HG03469 (cell line): ENCODE measurements around the gene SIGLEC10.

Experiments
- ATAC-seq: cut with Tn5 transposase; IDR thresholded peaks from one replicate; pipeline ENCODE4 v1.9.1; 2021; ENCODE audit warnings: mild to moderate bottlenecking, moderate library complexity, moderate number of reproducible peaks; ENCODE audit not compliant: unreplicated experiment

Gene SIGLEC10

DNA sequence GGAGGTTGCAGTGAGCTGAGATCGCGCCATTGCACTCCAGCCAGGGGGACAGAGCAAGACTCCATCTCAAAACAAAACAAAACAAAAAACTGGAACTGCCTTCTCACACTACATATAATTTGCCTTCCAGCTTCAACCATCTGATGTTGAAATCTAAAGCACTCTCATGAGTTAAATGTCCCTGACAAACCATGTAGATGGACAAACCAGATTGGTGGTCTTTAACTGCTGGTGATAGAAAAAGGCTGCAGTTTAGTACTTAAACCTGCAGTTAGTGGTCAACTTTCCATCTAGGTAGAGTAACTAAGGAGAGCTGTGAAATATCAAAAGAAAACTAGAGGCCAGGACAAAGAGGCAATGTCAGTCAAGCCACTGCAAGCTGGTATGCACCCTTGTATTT lies 21.3 kb downstream of the SIGLEC10 start:
- no peak for ATAC-seq

DNA sequence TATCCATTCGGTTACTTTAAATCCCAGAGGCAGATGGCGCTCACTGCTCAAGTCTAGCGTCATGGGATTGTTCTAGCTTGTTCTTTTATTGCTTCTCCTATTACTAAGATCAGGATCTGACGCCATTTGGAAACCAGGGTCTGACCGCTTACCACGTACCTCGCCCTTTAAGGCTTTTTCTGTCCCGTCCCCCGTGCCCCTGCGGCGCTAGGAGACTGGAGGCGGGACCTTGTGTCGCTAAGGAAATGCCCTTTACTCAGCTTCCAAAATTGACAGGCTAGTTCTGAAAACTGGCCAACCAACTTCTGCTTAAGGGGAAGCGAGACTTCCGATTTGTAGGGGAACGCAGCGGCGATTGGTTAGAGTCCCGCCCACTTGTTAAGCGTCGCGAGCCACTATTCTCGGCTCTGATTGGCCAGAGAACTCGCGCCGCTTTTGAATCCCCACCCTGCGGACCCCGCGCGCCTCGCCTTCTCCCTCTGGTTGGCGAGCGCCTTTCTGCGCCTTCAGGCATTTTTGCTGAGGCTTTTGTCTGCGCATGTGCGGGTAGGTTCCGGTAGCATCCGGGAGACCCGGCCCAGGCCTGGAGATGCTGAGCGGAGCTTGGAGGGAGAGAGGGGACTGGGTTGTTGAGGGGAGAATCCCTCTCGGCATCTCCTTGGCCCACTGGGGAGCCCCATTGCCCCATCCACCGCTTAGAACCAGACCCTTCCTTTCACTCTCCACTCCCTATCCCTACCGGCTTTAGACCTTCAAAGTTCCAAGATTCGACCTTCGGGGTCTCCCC lies 23.2 kb downstream of the SIGLEC10 start:
- ATAC-seq = peak; percentile 62

DNA sequence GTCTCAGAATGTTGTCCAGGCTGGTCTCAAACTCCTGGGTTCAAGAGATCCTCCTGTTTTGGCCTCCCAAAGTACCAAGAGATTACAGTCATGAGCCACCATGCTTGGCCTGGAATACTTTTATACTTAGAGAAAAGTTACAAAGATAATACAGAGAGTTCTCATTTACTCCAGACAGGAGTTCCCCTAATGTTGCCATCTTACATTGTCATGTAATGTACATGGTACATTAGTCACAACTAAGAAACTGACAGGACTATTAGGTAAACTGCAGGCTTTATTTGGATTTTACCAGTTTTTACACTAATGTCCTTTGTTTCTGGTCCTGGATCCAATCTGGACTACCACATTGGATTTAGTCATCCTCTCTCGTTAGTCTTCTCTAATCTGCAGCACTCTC lies 24.7 kb downstream of the SIGLEC10 start:
- no peak for ATAC-seq

DNA sequence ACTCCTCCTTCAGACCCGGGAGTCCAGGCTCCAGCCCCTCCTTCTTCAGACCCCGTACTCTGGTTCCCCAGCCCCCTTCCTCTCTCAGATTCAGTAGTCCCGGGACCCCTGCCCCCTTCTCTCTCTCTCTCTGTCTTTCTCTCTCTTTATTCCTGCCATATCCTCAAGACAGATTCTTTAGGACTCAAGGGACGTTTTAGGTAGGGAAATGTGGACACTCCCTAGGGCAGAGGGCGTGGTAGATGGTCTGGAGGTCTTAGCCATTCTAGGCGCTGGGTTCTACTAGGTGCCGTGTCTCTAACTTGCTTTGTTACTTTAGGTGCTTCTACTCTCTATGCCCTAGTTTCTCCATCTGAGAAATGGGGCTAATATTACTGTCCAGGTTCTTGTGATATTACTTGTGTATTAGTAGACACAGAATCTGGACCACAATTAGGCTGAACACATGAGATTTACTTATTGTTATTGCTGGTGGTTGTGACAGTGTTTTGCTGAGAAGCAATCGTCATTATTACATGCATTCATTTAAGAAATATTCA lies 26.3 kb downstream of the SIGLEC10 start:
- no peak for ATAC-seq

DNA sequence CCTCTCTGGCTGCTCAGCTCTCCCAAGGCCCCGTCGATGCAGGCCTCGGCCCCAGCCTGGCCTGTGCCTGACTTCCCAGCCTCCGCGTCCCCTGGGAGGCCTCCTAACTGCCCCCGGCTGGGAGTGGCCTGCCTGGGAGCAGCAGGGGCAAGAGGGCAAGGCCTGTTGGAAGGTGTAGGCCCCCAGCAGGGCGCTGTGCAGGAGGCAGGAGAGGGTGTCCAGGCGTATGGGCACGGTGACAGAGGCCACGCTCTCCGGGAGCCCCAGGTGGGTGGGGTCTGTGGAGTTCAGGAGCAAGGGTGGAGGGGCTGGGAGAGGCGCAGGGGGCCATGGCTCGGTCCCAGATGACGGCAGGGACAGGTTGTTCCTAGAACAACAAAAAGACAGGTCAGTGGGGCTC lies 28.3 kb downstream of the SIGLEC10 start:
- no peak for ATAC-seq

DNA sequence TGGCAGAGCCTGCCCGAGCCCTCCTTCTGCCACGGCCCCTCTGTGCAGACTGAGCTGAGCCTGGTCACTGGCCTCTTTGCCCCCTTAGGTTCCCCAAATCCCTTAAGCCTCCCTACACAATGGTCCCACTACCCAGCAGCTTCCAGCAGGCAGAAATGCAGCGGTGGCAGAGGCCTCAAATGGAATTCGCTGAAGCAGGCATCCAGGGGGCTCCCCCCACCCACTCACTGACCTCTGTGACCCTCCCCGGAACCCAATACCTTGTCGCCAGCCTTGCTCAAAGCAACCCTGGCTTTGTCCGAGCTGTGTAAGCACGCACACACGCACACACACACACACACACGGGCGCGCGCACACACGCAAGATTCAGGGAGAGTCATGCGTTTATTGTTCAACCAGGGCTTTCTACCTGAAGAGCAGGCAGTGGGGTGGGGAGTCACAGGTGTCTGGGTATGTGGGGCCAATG lies 29.5 kb downstream of the SIGLEC10 start, which contains the start of gene LIM2:
Gene LIM2 (minus strand): TSS at position 51 of the 466 bp plus-strand sequence. CDS start 531 bp downstream, outside the sequence.
- ATAC-seq = no peak

DNA sequence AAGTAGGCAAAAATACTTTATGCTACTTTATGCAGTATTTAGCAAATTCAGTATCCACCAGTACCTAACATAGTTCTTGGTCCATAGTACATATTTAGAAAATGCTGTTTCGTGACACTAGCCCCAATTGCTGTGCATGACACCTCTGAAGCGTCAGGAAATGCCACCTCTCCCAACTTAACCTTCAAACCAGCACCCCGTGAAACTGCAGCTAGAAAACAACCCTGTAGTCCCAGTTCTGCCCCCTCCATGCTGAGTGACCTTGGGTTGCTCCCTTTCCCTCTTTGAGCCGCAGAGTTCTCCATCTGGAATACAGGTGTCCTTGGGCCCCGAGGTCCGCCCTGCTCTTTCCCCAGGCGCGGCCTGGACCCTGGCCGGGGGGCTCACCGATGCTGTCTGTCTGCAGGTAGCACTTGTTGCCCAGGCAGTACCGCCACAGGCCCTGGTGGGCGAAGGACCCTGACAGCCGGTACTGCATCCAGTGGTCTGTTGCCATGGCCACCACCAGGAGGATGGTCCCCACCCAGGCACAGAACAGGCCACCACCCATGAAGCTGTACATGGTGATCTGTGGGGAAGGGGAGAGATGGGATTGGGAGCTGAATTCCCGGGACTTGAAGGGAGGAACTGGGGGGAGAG lies 30.4 kb downstream of the SIGLEC10 start:
- ATAC-seq = no peak

DNA sequence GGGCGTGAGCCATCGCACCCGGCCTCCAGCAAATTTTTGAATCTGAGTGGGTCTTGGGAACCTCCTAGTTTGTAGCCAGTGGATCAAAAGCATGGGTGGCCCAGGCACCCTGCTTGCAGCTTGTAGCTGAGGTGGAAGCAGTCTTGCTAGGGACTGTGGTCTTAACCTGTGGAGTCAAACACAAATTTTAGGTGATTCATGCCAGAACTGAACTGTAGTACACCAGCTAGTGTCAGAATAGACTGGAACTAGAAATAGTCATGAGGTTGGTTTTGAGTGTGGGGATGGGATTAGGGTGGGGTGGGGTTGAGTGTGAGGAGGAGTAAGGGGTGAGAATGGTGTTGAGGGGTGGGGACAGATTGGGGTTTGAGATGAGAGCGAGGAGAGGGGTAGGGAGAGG lies 35.4 kb downstream of the SIGLEC10 start:
- ATAC-seq = no peak

DNA sequence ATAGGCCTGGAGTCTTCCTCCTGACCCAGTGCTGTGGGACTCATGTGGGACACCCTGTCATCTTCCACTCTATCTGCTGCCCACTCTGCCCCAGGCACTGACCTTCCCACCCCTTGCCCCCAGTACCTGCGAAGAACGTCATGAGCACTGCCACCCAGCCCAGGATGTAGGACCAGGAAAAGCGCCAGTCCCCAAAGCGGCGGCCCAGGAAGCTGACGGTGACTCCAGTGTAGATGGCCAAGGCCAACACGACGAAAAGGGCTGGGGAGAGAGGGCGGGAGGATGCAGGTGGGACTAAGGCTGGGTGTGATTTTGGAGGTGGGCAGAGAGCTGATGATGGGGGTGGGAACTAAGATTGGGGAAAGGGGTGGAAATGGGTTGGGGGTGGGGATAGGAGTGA lies 37.1 kb downstream of the SIGLEC10 start:
- no peak for ATAC-seq

DNA sequence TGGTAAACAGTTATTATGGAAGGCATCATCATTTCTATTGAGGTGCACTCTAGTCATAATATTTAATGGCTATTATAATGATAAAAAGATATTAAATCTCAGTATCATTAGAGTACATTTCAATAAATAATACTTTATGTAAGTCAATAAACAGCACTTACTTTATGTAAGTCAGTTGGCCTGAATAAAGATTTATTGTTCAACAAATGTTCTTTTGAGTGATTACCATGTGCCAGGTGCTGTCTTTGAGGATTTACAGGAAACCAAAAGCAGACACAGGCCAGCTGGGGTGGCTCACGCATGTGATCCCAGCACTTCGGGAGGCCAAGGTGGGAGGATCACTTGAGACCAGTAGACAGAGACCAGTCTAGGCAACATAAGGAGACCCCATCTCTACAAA lies 40.0 kb downstream of the SIGLEC10 start:
- ATAC-seq = no peak

DNA sequence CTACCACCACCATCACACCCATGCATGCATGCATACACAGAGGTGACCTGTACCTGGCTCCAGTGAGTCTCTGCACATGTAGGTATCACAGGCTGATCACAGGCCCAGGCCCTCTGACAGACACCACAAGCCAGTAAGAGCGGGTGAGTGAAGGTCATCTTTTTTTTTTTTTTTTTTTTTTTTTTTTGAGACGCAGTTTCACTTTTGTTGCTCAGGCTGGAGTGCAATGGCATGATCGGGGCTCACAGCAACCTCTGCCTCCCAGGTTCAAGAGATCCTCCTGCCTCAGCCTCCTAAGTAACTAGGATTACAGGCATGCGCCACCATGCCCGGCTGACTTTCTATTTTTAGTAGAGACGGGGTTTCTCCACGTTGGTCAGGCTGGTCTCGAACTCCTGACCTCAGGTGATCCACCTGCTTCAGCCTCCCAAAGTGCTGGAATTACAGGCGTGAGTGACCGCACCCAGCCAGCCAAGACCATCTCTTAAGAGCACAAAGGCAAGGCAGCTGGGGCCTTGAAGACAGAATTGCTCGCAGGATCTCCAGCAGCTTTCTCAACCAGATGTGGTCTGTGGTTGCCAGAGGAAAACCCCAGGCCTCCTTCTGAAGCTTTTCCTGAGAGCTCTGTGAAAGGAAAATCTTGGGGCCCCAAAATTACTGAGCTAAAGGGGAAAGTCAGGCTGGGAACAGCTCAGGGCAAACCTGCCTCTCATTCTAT lies 41.8 kb downstream of the SIGLEC10 start:
- ATAC-seq = no peak

DNA sequence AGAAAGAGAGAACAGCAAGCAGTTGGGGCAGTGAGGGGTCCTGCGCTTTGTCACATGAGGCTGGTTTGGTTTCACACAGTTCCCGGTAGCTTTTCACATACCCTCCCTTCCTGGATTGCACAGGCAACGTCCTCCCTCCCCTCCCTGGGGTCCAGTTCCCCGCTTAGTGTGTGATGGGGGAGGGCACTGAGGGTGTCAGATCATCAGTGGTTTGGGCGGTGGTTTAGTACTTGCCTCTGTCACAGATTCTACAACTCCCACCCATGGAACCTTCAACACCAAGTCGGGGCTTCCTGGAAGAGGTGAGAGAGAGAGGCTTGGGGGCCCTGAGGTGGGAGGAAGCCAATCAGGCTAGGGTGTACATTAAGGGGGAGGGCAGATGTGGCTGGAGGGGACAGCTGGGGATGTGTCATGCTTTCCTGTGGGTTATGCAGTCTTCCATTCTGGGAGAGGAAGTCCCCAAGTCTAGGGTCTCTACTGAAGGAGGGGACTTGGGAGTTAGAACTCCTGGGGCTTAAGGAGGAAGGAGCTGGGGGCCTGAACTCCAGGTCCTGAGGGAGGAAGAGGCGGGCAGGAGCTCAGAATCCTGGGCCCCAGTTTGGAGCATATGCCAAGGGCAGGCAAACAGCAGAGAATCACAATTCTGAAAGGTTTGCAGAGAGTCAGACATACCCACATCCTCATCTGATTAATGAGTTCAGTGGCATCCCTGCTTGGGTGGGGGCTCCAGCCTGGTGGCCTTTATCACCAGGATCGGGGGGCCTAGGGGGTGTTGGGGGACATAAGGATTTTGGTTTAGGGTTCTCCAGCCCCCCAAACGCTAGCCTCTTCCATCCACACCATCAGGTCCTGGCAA lies 44.6 kb downstream of the SIGLEC10 start, which contains the start of gene NKG7:
Gene NKG7 (minus strand): TSS at position 6 of the 856 bp plus-strand sequence. CDS start 119 bp downstream, outside the sequence.
- ATAC-seq = no peak

DNA sequence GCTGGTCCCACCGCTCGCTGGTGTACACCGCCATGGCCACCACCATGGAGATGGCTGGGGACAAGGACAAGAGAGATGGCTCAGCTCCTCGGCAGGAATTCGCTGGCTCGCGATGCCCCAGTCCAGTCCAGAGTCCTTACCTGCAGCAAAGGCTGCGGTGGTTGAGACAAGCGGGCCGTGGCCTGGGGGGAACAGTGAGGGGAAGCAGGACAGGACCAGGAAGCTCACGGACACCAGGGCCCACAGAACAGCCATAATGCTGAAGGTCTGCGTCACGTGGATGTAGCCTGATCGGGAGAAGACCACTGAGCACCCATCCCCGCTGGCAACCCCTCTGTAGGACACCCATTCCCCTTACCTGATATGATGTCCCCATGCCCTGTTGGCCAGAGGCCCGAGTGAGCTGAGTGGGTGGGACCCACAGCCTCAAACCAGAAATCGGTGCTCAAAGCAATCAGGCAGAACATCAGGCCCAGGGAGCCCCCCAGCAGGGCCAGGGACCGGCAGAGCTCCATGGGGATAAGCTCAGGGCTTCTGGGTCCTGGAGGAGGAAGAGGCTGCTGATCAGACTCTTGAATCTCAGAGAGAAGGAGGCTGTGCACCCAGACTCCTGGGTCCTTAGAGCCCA lies 45.3 kb downstream of the SIGLEC10 start:
- no peak for ATAC-seq

DNA sequence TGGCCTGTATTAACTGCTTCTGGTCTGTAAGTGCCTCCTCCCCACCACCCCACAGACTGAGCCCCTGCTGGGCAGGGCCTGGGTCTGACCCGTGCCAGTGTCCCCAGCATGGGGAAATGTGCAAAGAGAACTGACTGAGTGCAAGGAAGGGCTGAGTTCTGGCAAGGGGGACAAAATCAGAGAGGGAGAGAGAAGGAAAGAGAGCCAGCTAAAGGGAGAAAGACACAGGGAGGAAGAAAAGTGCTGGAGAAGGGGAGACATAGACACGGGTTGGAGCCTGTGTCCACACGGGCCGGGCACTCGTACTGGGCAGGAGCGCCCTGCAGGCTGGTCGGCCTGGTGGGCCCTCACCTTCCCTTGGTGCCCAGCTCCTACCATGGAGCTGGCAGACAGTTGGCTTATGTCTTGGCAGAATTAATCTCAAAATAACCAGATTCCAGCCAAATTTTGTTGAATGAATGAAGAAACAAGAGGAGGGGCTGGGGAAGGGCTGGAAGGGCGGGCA lies 46.2 kb downstream of the SIGLEC10 start:
- no peak for ATAC-seq

DNA sequence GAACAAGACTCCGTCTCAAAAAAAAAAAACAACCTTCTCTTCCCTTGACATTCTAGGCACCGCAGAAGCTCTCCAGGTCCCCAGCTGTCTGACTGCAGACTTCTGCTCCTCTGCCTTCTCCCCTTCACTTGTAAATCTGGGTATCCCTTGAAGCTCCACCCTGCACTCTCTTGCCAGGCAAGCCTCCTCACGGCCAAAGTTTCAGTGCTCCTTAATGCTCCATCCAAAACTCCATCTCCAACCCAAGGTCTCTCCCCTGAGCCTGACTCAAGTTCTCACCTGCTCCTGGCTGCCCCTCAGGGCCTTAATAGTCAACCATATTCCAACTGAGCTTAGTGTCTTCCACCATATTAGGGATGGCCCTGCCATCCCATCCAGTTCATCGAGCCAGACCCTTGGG lies 47.2 kb downstream of the SIGLEC10 start:
- no peak for ATAC-seq

DNA sequence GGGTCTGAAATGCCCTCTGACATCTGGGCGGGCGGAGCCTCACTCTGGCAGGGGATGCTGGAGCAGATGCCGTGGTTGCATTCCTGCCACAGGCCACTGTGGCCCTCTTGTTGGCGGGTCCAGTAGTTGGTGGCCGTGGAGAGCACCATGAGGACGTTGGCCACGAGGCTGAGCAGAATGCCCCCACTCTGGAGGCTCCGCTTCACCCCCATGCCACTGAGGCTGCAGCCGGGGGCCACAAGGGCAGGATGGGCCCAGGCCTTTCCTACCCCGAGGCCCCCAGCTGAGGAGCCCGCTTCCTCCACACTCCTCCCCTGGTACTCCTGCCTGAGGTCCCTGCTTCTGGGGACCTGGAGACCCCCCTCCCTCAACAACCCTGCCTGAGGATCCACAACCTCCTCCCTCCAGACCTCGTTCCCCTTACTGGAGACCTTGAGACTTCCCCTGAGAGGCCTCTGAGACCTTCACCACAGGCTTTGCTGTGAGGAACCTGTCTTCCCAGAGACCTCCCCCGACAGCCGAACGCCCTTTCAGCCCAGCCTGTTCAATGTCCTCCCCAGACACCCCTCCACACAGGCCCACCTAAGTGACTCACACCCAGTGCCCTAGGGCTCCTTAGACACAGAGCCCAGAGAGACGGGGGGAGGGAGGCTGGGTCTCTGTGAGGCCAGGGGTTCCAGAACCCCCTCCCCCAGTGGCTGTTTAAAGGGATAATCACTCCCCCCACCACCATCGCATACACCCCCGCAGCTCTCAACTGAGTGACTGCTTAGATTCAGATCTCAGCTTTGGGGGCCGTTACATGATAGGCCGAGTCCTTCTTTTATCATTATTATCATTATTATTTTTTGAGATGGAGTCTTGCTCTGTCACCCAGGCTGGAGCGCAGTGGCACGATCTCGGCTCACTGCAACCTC lies 48.8 kb downstream of the SIGLEC10 start, which contains the start of gene CLDND2:
Gene CLDND2 (minus strand): TSS at position 638 of the 917 bp plus-strand sequence. CDS start 426 bp downstream, at position 212.
- no peak for ATAC-seq

DNA sequence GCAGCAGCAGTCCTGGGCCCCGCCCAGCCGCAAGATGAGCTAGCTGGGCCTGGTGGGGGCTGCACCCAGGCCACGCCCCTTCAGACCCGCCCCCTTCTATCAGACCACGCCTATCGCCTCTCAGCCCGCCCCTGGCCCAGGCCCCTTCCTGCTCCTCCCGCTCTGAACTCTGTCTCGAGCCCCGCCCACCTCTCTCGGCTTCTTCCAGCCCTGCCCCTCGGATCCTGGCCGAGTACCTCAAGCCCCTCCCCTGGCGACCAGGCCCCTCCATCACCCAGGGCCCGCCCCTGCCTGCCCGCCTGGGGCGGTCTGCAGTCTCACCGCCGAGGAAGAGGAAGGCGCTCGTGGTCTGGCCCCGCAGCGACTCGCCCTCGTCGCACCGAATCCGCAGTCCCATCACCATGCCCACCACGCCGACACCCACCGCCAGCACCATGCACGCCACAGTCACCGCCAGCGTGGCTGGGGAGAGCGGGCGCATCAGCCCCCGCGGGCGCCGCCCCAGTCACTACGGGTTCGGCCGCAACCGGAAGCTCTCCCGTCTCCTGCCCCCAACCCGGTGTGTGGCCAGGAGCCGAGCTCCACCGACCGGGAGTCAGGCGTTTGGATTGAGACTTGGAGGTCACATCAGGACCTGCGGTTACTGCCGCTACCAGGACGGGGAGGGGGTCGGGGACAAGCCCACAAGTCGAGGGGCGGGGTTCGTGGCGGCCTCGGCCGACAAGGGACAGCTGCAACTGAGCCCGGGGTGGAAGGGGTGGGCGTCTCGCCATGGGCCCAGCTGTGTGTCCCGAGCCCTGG lies 49.7 kb downstream of the SIGLEC10 start:
- peak; percentile 42 for ATAC-seq

DNA sequence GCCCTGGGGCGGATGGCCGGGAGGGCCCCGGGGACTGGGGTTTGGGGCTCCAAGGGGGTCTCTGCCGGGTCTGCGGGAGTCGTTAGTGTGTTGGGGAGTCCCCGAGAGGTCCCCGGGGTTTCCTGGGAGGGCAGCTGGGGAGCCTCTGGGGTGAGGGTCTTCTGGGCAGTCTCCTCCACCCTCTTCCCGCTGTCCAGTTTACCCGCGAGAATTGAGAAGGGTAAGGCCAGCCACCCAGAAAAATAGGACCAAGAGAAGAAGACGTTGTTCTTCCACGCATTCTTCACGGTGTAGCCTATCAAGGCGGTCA lies 50.2 kb downstream of the SIGLEC10 start:
- ATAC-seq = no peak
